PC-3 (cell line): ENCODE measurements around the gene CERS1. TPM values are rescaled to one million over a fixed set of nuclear protein-coding genes. Genes with fewer than 3 reads are reported as not detected.
"Not testable (repeated sequence)": the region's sequence is repeated elsewhere in the genome, so short reads cannot be mapped to it uniquely, and the experiment has no call there.

Experiments
- ATAC-seq: fragments of 200-7000 bp; cut with Tn5 transposase; 2 replicates; pipeline ENCODE4 v1.9.1; 2020; ENCODE audit warnings: mild to moderate bottlenecking, moderate library complexity
- BruUV-seq: library from RNA; stranded (reverse); fragments of 400-500 nt; replicated peaks from 2 replicates; lab custom pipeline; 2021; lab: Mats Ljungman, UMichigan
- CTCF ChIA-PET: fragments of 300-600 bp; sonication (Branson Sonifier 250); formaldehyde crosslinking; loops from one replicate; lab custom pipeline; 2022; ENCODE audit warnings: antibody characterized with exemption; lab: Charles Lee
- POLR2A ChIA-PET: fragments of 300-600 bp; sonication (Branson Sonifier 250); formaldehyde crosslinking; loops from one replicate; lab custom pipeline; 2022; ENCODE audit warnings: antibody characterized with exemption; ENCODE audit not compliant: unreplicated experiment; lab: Charles Lee
- DNase-seq: peaks from one replicate; pipeline ENCODE4 v3.0.0-alpha.2; 2015
- H2AFZ ChIP-seq: fragments of 300-600 bp; sonication (generic); 2 replicates; pipeline ENCODE4 v1.6.0; 2016; ENCODE audit warnings: antibody characterized with exemption, low read length
- H3F3A ChIP-seq: fragments of 300-600 bp; sonication (generic); one replicate; pipeline ENCODE4 v1.6.0; 2017; ENCODE audit warnings: antibody characterized with exemption, low read length, control low read depth, mild to moderate bottlenecking; ENCODE audit not compliant: unreplicated experiment
- H3K27ac ChIP-seq: fragments of 300-600 bp; sonication (generic); 2 replicates; pipeline ENCODE4 v1.5.1; 2016; ENCODE audit warnings: mild to moderate bottlenecking, low read length
- H3K27me3 ChIP-seq: fragments of 300-600 bp; sonication (generic); 2 replicates; pipeline ENCODE4 v1.6.1; 2016; ENCODE audit warnings: low read length, mixed read lengths
- H3K36me3 ChIP-seq: fragments of 300-600 bp; sonication (generic); 2 replicates; pipeline ENCODE4 v1.6.1; 2016; ENCODE audit warnings: low read depth, mixed run types, low read length, mixed read lengths
- H3K4me1 ChIP-seq: fragments of 300-600 bp; sonication (generic); 2 replicates; pipeline ENCODE4 v1.5.1; 2016; ENCODE audit warnings: low read length; ENCODE audit not compliant: insufficient read depth
- H3K4me2 ChIP-seq: fragments of 300-600 bp; sonication (generic); 2 replicates; pipeline ENCODE4 v1.6.0; 2016; ENCODE audit warnings: low read length
- H3K4me3 ChIP-seq: fragments of 300-600 bp; sonication (generic); 2 replicates; pipeline ENCODE4 v1.5.1; 2016; ENCODE audit warnings: mild to moderate bottlenecking, low read length, mixed read lengths
- H3K79me2 ChIP-seq: fragments of 300-600 bp; sonication (generic); 2 replicates; pipeline ENCODE4 v1.6.1; 2017; ENCODE audit warnings: low read length, mixed read lengths
- H3K9ac ChIP-seq: fragments of 300-600 bp; sonication (generic); 2 replicates; pipeline ENCODE4 v1.6.0; 2016; ENCODE audit warnings: mild to moderate bottlenecking, low read length
- H3K9me2 ChIP-seq: fragments of 300-600 bp; sonication (generic); replicated peaks from 2 replicates; pipeline ENCODE4 v1.6.1; 2016; ENCODE audit warnings: mixed run types, low read length, mixed read lengths
- H3K9me3 ChIP-seq: fragments of 300-600 bp; sonication (generic); 2 replicates; pipeline ENCODE4 v1.6.1; 2016; ENCODE audit warnings: low read length, mixed read lengths
- H4K20me1 ChIP-seq: fragments of 300-600 bp; sonication (generic); 2 replicates; pipeline ENCODE4 v1.6.1; 2016; ENCODE audit warnings: low read length, mixed read lengths
- CTCF ChIP-seq: fragments of 300-600 bp; sonication (generic); conservative IDR thresholded peaks from 2 replicates; pipeline ENCODE4 v1.5.1; 2017; ENCODE audit warnings: antibody characterized with exemption, low read depth, mild to moderate bottlenecking, low read length
- EZH2 ChIP-seq: fragments of 300-600 bp; sonication (generic); IDR thresholded peaks from one replicate; pipeline ENCODE4 v1.6.1; 2017; ENCODE audit warnings: antibody characterized with exemption, mild to moderate bottlenecking, low read length; ENCODE audit not compliant: unreplicated experiment
- EZH2phosphoT487 ChIP-seq: fragments of 300-600 bp; sonication (generic); IDR thresholded peaks from 2 replicates; pipeline ENCODE4 v1.6.1; 2018; ENCODE audit warnings: mild to moderate bottlenecking, antibody characterized with exemption, low read length, borderline replicate concordance
- intact Hi-C: fragments of 100-400 bp; cut with micrococcal nuclease; formaldehyde crosslinking; loops from 2 replicates; pipeline ENCODE4 v1.9.0; 2023
- total RNA-seq: library from RNA; depleted of rRNA; stranded (reverse); fragments of >200 nt; gene quantifications from 2 replicates; pipeline ENCODE4 v1.2.3, GENCODE V29; 2014

CERS1 gene
- total RNA-seq, 1 experiment from 2014 or later, result 0.95 TPM

GRCh38 chr19:18903156-18904037, 7.4 kb upstream of the CERS1 start:
- H3K27me3 ChIP-seq, result no peaks in the 10 kb centered on the region
- no peaks in the 10 kb centered on the region for H4K20me1 ChIP-seq
- H3F3A ChIP-seq, result no peaks in the 10 kb centered on the region
- ATAC-seq, result no peak
- H3K4me1 ChIP-seq, result no peaks in the 10 kb centered on the region
- intact Hi-C loops, result no loop called here
- no TSS peak for BruUV-seq
- no peaks in the 10 kb centered on the region for H3K79me2 ChIP-seq
- H3K9ac ChIP-seq, result no peak overlapping the region
- H3K27ac ChIP-seq, result no peak overlapping the region
- ChIA-PET CTCF (no interaction called here), POLR2A (no interaction called here)
- H3K9me3 ChIP-seq, result no peaks in the 10 kb centered on the region
- no peak overlapping the region for H3K4me3 ChIP-seq
- TF ChIP-seq CTCF (no peak), EZH2phosphoT487 (no peak), EZH2 (no peak)
- no peaks in the 10 kb centered on the region for H3K9me2 ChIP-seq
- no peak overlapping the region for H2AFZ ChIP-seq
- peaks cover 7% of the 10 kb centered on the region; the same call in 1 of the 2 replicates for H3K36me3 ChIP-seq
- H3K4me2 ChIP-seq, result no peak overlapping the region
- no peak for DNase-seq

GRCh38 chr19:18902519-18902918, 6.6 kb upstream of the CERS1 start:
- H3K4me3 ChIP-seq, H4K20me1 ChIP-seq, H3K4me2 ChIP-seq, POLR2A ChIA-PET, H3K36me3 ChIP-seq, H3K4me1 ChIP-seq, H3K9me2 ChIP-seq, CTCF ChIA-PET, DNase-seq, H3K9me3 ChIP-seq, BruUV-seq, ATAC-seq, intact Hi-C loops, H3K27ac ChIP-seq, H3K27me3 ChIP-seq, H3K79me2 ChIP-seq, H3F3A ChIP-seq, H2AFZ ChIP-seq, H3K9ac ChIP-seq: not testable (repeated sequence)

- no peaks in the 10 kb centered on the region for H4K20me1 ChIP-seq
- no peak for DNase-seq
- intact Hi-C loops, result no loop called here
- no peak for TF ChIP-seq EZH2
- no peak for TF ChIP-seq EZH2phosphoT487
- TF ChIP-seq CTCF, result no peak
- POLR2A ChIA-PET, result no interaction called here
- BruUV-seq, result no TSS peak
- no peak overlapping the region for H3K27ac ChIP-seq
- CTCF ChIA-PET, result no interaction called here
- H3K4me2 ChIP-seq, result no peak overlapping the region
- no peaks in the 10 kb centered on the region for H3K27me3 ChIP-seq
- H3K9ac ChIP-seq, result no peak overlapping the region
- no peaks in the 10 kb centered on the region for H3K79me2 ChIP-seq
- H3F3A ChIP-seq, result no peaks in the 10 kb centered on the region
- ATAC-seq, result no peak
- no peak overlapping the region for H2AFZ ChIP-seq
- H3K9me3 ChIP-seq, result no peaks in the 10 kb centered on the region
- H3K36me3 ChIP-seq, result peaks cover 7% of the 10 kb centered on the region; the same call in 1 of the 2 replicates
- H3K4me3 ChIP-seq, result no peak overlapping the region
- H3K9me2 ChIP-seq, result no peaks in the 10 kb centered on the region
- H3K4me1 ChIP-seq, result no peaks in the 10 kb centered on the region
Observed at GRCh38 chr19:18901491-18901890, 5.5 kb upstream of the CERS1 start.
